Colon (tissue), 2 donors: ENCODE measurements around the gene NOP56.

Experiments
- FAIRE-seq: peaks from 2 replicates; lab custom pipeline; 2012; peaks lifted over from hg19 to GRCh38; lab: Jason Lieb, UNC
- donor health status: control.
- donor health status: control.

NOP56 gene

DNA sequence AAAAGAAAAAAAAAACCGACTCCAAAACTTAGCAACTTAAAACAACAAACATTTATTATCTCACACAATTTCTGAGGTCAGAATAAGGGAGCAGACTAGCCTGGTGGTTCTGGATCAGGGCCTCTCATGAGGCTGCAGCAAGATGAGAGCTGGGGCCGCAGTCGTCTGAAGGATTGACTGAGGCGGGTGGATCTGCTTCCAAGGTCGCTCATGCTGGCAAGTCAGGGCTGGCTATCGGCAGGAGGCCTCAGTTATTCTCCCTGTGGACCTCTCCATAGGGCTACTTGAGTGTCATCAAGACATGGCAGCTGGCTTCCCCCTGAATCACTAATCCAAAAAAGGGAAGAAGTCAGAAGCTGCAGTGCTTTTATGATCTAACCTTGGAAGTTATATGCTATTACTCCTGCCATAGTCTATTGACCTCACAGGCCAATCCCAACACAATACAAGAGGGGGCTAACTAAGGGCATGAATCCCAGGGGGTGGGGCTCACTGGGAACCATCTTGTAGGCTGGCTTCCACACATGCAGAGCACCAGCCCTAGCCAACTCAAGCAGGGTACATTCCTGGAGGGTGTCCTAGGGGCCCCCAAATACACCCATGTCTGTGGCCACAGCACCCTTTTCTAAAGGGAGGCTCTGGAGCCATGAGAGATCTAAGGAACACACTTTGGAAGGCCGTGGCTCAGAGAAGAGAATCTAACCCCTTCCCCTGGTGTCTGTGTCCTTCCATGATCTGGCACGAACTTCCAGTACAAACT is 51.5 kb downstream of the NOP56 start:
- FAIRE-seq = no peak

DNA sequence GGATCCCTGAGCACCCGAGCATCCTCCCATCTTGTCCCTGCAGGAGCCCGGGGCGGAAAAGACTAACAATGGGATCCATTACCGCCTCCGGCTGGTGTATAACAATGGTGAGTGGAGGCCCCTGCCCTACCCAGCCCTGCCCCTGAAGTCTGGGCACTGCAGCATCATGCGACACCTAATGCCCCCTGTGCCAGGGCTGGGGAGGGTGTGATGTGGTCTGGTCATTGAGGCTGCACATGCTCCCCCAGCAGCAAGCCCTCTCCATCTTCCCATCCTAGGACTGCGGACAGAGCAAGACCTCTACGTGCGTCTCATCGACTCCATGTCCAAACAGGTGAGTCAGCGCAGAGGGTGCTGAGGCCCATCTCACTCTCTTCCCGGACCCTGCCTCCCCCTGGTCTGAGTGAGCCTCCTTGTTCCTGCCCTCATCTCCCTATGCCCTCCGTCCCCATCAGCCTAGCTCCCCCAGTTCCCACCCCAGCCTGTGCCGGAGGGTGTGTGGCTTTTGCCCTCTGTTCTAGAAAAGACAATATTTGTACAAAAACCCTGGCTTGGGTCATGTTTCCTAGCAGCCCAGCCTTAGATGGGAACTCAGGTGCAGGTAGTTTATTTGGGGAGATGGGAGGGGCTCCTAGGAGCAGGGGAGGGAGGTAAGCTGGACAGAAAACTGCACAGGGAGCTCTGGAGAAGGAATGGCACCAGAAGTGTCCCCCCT is 53.7 kb downstream of the NOP56 start:
- no peak for FAIRE-seq

DNA sequence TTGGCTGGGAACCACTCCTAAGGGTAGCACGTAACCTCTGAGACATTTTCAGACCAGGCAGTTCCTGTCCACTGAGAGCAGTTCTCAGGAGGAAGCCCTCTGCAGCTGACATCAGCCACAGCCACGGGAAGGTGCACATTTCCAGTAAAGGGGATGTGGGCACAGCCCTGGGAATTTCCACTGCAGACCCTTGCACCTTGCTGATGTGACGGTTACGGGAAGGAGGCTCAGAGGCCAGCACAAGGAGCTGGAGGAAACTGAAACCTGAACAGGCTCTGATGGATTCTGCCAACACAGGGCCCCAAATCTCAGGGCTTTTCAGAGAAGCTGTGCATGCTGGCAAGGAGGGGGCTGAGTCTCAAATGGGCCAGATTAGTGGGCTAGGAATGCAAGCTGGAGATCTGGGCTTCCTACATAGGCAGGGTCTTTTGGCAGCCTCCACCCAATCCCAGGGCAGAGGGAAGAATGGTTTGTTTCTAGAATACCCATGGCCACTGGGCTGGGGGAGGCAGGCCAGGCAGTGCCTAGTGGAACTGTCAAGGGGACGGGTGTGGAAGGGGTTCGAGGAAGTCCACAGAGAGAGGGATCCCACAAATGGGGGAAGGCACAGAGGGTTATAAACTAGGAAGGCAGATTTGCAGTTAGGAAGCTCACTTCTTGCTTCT is 54.4 kb downstream of the NOP56 start:
- FAIRE-seq = no peak

DNA sequence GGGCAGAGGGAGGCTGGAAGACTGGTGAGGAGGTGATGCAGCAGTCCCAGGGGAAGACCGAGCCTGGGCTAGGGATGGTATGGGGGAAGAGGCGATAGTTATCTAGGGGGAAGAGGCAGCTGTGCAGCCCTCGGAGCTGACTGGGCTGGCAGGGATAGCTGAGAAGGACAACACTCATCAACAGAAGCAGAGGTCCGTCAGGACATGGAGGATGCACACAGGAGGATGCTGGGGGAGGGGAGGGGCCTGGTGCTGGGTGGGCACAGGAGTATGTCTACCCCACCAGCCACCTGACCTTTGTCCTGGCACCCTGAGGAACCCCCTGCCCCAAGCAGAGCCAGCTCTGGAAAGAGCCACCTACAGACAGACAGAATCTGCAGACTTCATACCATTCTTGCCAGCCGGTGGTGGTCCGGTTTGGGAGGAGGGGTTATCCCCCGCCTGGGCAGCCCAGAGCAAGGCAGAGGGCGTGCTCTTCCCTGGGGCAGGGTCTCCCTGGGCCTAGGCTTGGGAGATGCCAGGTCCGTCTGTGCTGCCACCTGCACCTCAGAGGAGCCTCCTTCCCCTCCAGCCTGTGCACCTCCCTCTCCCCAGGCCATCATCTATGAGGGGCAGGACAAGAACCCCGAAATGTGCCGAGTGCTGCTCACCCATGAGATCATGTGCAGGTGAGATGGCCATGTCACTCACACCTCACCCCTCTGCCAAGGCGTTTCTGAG is 55.1 kb downstream of the NOP56 start:
- no peak for FAIRE-seq
